ENCODE results near the gene OOSP3. TPM values are rescaled to one million over a fixed set of nuclear protein-coding genes. Genes with fewer than 3 reads are reported as not detected.
"Not testable (repeated sequence)": the region's sequence is repeated elsewhere in the genome, so short reads cannot be mapped to it uniquely, and the experiment has no call there.

OOSP3 gene
- total RNA-seq, 2 donors from 2014 or later: not detected

- H3K4me1 ChIP-seq: peaks cover 15% of the 10 kb centered on the region
- intact Hi-C loops (cut with DNase I): no loop called here
- no peaks in the 10 kb centered on the region for H3K9me3 ChIP-seq
- TF ChIP-seq, protein P1, sequence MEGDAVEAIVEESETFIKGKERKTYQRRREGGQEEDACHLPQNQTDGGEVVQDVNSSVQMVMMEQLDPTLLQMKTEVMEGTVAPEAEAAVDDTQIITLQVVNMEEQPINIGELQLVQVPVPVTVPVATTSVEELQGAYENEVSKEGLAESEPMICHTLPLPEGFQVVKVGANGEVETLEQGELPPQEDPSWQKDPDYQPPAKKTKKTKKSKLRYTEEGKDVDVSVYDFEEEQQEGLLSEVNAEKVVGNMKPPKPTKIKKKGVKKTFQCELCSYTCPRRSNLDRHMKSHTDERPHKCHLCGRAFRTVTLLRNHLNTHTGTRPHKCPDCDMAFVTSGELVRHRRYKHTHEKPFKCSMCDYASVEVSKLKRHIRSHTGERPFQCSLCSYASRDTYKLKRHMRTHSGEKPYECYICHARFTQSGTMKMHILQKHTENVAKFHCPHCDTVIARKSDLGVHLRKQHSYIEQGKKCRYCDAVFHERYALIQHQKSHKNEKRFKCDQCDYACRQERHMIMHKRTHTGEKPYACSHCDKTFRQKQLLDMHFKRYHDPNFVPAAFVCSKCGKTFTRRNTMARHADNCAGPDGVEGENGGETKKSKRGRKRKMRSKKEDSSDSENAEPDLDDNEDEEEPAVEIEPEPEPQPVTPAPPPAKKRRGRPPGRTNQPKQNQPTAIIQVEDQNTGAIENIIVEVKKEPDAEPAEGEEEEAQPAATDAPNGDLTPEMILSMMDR (IDR thresholded peaks at IDR 0.05): no peak
- TF ChIP-seq POLR2A (IDR thresholded peaks at IDR 0.05): no peak
- no peaks in the 10 kb centered on the region for H3K36me3 ChIP-seq (replicated peaks in 1 of 2; ENCODE audit: insufficient read depth in 1 of 2, low read depth in 2 of 2)
- H3K27me3 ChIP-seq: no peaks in the 10 kb centered on the region
- ATAC-seq: peak; percentile 85
- no peak overlapping the region for H3K4me3 ChIP-seq
- peak overlapping the region in 3 of 4 donors; percentile 52 to 72 (median 54) for H3K27ac ChIP-seq
- 33 to 47% methylated on average over 2 of the region's 2 CpGs for WGBS, 2 donors
- DNase-seq: peak in 3 of 4 donors; percentile 12 to 42 (median 15)
These were observed 29.5 kb upstream of the OOSP3 start for GRCh38 chr11:59849129-59849528.

DNA sequence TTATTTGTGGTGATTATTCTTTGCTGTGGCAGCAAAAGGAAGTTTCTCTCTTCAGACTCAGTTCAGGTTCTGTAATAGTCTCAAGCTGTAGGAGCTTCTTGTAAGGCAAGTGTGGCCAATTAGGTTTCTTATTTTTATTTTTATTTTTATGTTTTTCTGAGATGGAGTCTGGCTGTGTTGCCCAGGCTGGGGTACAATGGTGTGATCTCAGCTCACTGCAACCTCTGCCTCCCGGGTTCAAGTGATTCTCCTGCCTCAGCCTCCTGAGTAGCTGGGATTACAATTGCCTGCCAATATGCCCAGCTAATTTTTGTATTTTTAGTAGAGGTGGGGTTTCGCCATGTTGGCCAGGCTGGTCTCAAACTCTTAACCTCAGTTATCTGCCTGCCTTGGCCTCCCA is 29.0 kb upstream of the OOSP3 start:
- WGBS, 2 donors: 89 to 90% methylated on average over 2 of the region's 2 CpGs

GRCh38 chr11:59851416-59851815 is 27.2 kb upstream of the OOSP3 start:
- H3K27me3 ChIP-seq; H3K36me3 ChIP-seq (replicated peaks in 1 of 2; ENCODE audit: insufficient read depth in 1 of 2, low read depth in 2 of 2); H3K27ac ChIP-seq; ATAC-seq; H3K4me3 ChIP-seq; intact Hi-C loops (cut with DNase I); DNase-seq; H3K9me3 ChIP-seq: not testable (repeated sequence)
- peaks cover 26% of the 10 kb centered on the region for H3K4me1 ChIP-seq
- 84 to 86% methylated on average over 5 of the region's 5 CpGs for WGBS, 2 donors

More for the DNA sequence above, 29.0 kb upstream of the OOSP3 start:
- H3K4me3 ChIP-seq; H3K36me3 ChIP-seq (replicated peaks in 1 of 2; ENCODE audit: insufficient read depth in 1 of 2, low read depth in 2 of 2); ATAC-seq; H3K27me3 ChIP-seq; intact Hi-C loops (cut with DNase I); DNase-seq; H3K9me3 ChIP-seq: not testable (repeated sequence)
- H3K27ac ChIP-seq: peak overlapping the region in 3 of 4 donors; percentile 52 to 72 (median 54)
- H3K4me1 ChIP-seq: peaks cover 15% of the 10 kb centered on the region

- Histone ChIP-seq H3K27ac (no peak overlapping the region), H3K4me1 (peaks cover 23% of the 10 kb centered on the region), H3K9me3 (no peaks in the 10 kb centered on the region), H3K4me3 (no peak overlapping the region), H3K27me3 (no peaks in the 10 kb centered on the region), H3K36me3 (replicated peaks in 1 of 2; ENCODE audit: insufficient read depth in 1 of 2, low read depth in 2 of 2) (no peaks in the 10 kb centered on the region)
- 13 to 20% methylated on average over 2 of the region's 2 CpGs for WGBS, 2 donors
- intact Hi-C loops (cut with DNase I): no loop called here
- DNase-seq (peak in 1 of 4 donors; percentile 25), ATAC-seq (no peak)
- TF ChIP-seq, protein P1 (IDR thresholded peaks at IDR 0.05): no peak
These were observed 23.7 kb upstream of the OOSP3 start for GRCh38 chr11:59854871-59855270.

DNA sequence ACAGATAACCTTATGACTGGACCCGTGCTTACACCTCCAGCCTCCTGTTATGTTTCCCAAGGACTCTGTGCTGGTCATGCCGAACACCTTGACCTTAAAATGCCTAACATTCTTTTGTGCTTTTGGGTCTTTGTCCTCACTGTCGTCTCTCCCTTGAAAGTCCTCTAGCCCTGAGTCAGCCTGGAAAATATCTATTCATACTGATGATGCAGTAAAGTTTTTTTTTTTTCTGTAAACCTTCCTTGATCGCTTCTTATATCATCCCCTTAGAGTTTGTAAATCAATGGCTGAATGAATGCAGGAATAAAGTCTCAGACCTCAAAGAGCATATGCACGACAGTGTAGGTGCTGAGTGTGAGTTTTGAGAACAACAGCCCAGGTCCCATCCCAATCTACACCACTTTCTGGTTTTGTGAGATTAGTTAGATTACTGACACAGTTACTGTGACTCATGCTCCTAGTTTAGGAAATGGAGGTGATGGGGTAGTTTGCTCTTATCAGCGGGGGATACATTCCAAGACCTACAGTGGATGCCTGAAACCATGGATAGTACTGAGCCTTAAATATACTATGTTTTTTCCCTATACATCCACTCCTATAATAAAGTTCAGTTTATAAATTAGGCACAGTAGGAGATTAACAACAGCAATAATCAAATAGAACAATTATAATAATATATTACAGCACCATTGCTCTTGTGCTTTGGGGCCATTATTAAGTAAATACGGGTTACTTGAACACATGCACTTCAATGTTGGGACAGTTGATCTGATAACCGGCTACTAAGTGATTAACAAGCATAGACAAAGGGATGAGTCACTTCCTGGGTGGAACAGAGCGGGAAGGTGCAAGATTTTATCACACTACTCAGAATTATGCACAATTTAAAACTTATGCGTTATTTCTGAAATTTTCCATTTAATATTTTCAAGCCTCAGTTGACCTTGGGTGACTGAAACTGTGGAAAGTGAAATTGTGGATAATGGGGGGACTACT is 20.8 kb upstream of the OOSP3 start:
- 60 to 61% methylated on average over 10 of the region's 10 CpGs for WGBS, 2 donors

DNA sequence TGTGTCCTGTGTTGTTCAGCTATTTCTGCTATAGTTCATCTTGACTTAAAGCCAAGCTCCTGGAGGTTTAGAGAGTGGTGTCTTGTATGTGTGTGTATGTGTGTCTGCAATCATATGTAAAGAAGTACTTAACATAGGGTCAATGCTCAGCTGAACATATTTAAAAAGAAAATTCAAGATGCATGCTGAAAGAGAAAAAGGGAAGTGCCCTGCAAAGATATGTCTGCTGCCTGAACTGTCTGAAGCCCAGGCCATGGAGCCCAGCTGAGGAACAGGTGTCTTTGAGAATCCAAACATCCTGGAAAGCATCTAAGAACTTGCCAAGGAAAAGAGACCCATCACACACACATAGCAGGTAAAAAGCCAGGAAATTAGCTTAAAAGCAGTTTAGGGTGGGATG is 18.9 kb upstream of the OOSP3 start:
- ATAC-seq (no peak), DNase-seq (no peak)
- Histone ChIP-seq H3K4me1 (peaks cover 19% of the 10 kb centered on the region), H3K27me3 (no peaks in the 10 kb centered on the region), H3K4me3 (no peak overlapping the region), H3K27ac (no peak overlapping the region), H3K36me3 (replicated peaks in 1 of 2; ENCODE audit: insufficient read depth in 1 of 2, low read depth in 2 of 2) (no peaks in the 10 kb centered on the region), H3K9me3 (no peaks in the 10 kb centered on the region)
- intact Hi-C loops (cut with DNase I): no loop called here
- no peak for TF ChIP-seq POLR2A (IDR thresholded peaks at IDR 0.05)
- TF ChIP-seq, protein P1 (IDR thresholded peaks at IDR 0.05): no peak

More for the DNA sequence above, 20.8 kb upstream of the OOSP3 start:
- no peak for TF ChIP-seq POLR2A (IDR thresholded peaks at IDR 0.05)
- ATAC-seq (peak; percentile 33), DNase-seq (no peak)
- Histone ChIP-seq H3K9me3 (no peaks in the 10 kb centered on the region), H3K4me3 (no peak overlapping the region), H3K27ac (no peak overlapping the region), H3K36me3 (replicated peaks in 1 of 2; ENCODE audit: insufficient read depth in 1 of 2, low read depth in 2 of 2) (no peaks in the 10 kb centered on the region), H3K27me3 (no peaks in the 10 kb centered on the region), H3K4me1 (peaks cover 19% of the 10 kb centered on the region)
- intact Hi-C loops (cut with DNase I): no loop called here
